ENCODE measurements around the gene LACRT.

- TF ChIP-seq CTCF (IDR thresholded peaks at IDR 0.05) (no peak), MAX (CRISPR knock-in tag; IDR thresholded peaks at IDR 0.05) (no peak), ZNF263 (CRISPR knock-in tag; IDR thresholded peaks at IDR 0.05; ENCODE audit: low read depth) (no peak), ZNF281 (CRISPR knock-in tag; IDR thresholded peaks at IDR 0.05) (no peak), ATF1 (CRISPR knock-in tag; IDR thresholded peaks at IDR 0.05) (no peak), NFE2L1 (CRISPR knock-in tag; IDR thresholded peaks at IDR 0.05) (no peak), TP53 (CRISPR knock-in tag; IDR thresholded peaks at IDR 0.05) (no peak), JUN (CRISPR knock-in tag; IDR thresholded peaks at IDR 0.05) (no peak), ZNF671 (CRISPR knock-in tag; IDR thresholded peaks at IDR 0.05) (no peak), STAT6 (CRISPR knock-in tag; conservative IDR thresholded peaks at IDR 0.05; ENCODE audit: low read depth) (no peak), GRHL2 (CRISPR knock-in tag; IDR thresholded peaks at IDR 0.05; ENCODE audit: insufficient replicate concordance, severe bottlenecking) (no peak), CDX4 (CRISPR knock-in tag; IDR thresholded peaks at IDR 0.05; ENCODE audit: borderline replicate concordance) (no peak)
Measured at GRCh38 chr12:54641089-54641488, 6.4 kb upstream of the LACRT start.

Measured in WTC11 (cell line).